ENCODE results near the gene MANEA.

DNA sequence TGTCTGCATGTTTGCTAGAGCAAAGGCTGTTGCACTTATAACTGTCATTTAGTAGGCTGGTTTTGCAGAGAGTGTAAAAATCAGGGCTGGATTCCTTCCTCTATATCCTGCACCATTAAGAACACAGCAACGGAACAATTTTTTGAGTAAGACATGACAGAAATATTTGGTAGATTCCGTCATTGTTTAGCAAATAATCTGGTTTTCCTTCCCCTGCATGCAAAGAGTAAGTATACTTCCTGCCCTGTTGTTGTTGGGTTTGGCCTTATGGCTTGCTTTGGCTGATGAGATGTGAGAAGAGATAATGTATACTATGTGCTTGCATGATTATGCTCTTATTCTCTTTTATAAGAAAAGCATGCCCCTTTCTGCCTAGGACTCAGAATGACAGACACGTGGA lies 23.8 kb downstream of the MANEA start:
- TF ChIP-seq, protein P1, sequence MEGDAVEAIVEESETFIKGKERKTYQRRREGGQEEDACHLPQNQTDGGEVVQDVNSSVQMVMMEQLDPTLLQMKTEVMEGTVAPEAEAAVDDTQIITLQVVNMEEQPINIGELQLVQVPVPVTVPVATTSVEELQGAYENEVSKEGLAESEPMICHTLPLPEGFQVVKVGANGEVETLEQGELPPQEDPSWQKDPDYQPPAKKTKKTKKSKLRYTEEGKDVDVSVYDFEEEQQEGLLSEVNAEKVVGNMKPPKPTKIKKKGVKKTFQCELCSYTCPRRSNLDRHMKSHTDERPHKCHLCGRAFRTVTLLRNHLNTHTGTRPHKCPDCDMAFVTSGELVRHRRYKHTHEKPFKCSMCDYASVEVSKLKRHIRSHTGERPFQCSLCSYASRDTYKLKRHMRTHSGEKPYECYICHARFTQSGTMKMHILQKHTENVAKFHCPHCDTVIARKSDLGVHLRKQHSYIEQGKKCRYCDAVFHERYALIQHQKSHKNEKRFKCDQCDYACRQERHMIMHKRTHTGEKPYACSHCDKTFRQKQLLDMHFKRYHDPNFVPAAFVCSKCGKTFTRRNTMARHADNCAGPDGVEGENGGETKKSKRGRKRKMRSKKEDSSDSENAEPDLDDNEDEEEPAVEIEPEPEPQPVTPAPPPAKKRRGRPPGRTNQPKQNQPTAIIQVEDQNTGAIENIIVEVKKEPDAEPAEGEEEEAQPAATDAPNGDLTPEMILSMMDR (conservative IDR thresholded peaks at IDR 0.05; ENCODE audit: low read depth, low read length), result no peak
- TF ChIP-seq EZH2 (IDR thresholded peaks at IDR 0.05; ENCODE audit: low read length, unreplicated experiment), result no peak

Measured in PC-3 (cell line).